ENCODE measurements around the gene LCN9. TPM values are rescaled to one million over a fixed set of nuclear protein-coding genes. Genes with fewer than 3 reads are reported as not detected.

Gene LCN9
- total RNA-seq, 1 experiment from 2014 or later: 2.6 TPM

GRCh38 chr9:135619599-135619886 lies 43.6 kb upstream of the LCN9 start (continued):
- TF ChIP-seq, protein P1, sequence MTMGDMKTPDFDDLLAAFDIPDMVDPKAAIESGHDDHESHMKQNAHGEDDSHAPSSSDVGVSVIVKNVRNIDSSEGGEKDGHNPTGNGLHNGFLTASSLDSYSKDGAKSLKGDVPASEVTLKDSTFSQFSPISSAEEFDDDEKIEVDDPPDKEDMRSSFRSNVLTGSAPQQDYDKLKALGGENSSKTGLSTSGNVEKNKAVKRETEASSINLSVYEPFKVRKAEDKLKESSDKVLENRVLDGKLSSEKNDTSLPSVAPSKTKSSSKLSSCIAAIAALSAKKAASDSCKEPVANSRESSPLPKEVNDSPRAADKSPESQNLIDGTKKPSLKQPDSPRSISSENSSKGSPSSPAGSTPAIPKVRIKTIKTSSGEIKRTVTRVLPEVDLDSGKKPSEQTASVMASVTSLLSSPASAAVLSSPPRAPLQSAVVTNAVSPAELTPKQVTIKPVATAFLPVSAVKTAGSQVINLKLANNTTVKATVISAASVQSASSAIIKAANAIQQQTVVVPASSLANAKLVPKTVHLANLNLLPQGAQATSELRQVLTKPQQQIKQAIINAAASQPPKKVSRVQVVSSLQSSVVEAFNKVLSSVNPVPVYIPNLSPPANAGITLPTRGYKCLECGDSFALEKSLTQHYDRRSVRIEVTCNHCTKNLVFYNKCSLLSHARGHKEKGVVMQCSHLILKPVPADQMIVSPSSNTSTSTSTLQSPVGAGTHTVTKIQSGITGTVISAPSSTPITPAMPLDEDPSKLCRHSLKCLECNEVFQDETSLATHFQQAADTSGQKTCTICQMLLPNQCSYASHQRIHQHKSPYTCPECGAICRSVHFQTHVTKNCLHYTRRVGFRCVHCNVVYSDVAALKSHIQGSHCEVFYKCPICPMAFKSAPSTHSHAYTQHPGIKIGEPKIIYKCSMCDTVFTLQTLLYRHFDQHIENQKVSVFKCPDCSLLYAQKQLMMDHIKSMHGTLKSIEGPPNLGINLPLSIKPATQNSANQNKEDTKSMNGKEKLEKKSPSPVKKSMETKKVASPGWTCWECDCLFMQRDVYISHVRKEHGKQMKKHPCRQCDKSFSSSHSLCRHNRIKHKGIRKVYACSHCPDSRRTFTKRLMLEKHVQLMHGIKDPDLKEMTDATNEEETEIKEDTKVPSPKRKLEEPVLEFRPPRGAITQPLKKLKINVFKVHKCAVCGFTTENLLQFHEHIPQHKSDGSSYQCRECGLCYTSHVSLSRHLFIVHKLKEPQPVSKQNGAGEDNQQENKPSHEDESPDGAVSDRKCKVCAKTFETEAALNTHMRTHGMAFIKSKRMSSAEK (CRISPR knock-in tag; IDR thresholded peaks at IDR 0.05; ENCODE audit: borderline replicate concordance): no peak
- no peak for TF ChIP-seq E2F1 (CRISPR knock-in tag; IDR thresholded peaks at IDR 0.05)

GRCh38 chr9:135620558-135620957 lies 42.6 kb upstream of the LCN9 start:
- ChIA-PET CTCF (interaction anchor here (1.9 kb wide), 1 partner anchor 177 kb away, joined by 4 read pairs; no protein-coding TSS in a partner anchor), POLR2A (interaction anchor here (0.5 kb wide), 1 partner anchor 10 kb away, joined by 4 read pairs; no protein-coding TSS in a partner anchor)
- DNase-seq (ENCODE audit: low spot score): no peak
- Mint-ChIP-seq H3K27ac (no peak overlapping the region), H3K9me3 (no peaks in the 10 kb centered on the region), H3K4me1 (no peaks in the 10 kb centered on the region), H3K4me3 (no peak overlapping the region), H3K27me3 (ENCODE audit: low read depth) (no peaks in the 10 kb centered on the region), H3K36me3 (no peaks in the 10 kb centered on the region)
- TF ChIP-seq ZNF416 (CRISPR knock-in tag; IDR thresholded peaks at IDR 0.05) (no peak), NFYB (CRISPR knock-in tag; conservative IDR thresholded peaks at IDR 0.05; ENCODE audit: low read depth) (no peak), JUN (CRISPR knock-in tag; IDR thresholded peaks at IDR 0.05) (no peak), FOXP1 (CRISPR knock-in tag; IDR thresholded peaks at IDR 0.05; ENCODE audit: borderline replicate concordance) (no peak), ZNF317 (CRISPR knock-in tag; IDR thresholded peaks at IDR 0.05; ENCODE audit: borderline replicate concordance, low read depth) (no peak), ZBTB21 (CRISPR knock-in tag; IDR thresholded peaks at IDR 0.05; ENCODE audit: borderline replicate concordance) (no peak), PREB (CRISPR knock-in tag; IDR thresholded peaks at IDR 0.05; ENCODE audit: borderline replicate concordance) (no peak), ZNF121 (CRISPR knock-in tag; IDR thresholded peaks at IDR 0.05) (no peak), EMX1 (CRISPR knock-in tag; IDR thresholded peaks at IDR 0.05) (no peak), ZNF423 (CRISPR knock-in tag; IDR thresholded peaks at IDR 0.05) (no peak)
- TF ChIP-seq, protein P2, sequence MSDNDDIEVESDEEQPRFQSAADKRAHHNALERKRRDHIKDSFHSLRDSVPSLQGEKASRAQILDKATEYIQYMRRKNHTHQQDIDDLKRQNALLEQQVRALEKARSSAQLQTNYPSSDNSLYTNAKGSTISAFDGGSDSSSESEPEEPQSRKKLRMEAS (CRISPR knock-in tag; IDR thresholded peaks at IDR 0.05): no peak
- TF ChIP-seq, protein P3, sequence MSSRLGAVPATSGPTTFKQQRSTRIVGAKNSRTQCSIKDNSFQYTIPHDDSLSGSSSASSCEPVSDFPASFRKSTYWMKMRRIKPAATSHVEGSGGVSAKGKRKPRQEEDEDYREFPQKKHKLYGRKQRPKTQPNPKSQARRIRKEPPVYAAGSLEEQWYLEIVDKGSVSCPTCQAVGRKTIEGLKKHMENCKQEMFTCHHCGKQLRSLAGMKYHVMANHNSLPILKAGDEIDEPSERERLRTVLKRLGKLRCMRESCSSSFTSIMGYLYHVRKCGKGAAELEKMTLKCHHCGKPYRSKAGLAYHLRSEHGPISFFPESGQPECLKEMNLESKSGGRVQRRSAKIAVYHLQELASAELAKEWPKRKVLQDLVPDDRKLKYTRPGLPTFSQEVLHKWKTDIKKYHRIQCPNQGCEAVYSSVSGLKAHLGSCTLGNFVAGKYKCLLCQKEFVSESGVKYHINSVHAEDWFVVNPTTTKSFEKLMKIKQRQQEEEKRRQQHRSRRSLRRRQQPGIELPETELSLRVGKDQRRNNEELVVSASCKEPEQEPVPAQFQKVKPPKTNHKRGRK (CRISPR knock-in tag; IDR thresholded peaks at IDR 0.05; ENCODE audit: borderline replicate concordance): no peak
- TF ChIP-seq, protein P4, sequence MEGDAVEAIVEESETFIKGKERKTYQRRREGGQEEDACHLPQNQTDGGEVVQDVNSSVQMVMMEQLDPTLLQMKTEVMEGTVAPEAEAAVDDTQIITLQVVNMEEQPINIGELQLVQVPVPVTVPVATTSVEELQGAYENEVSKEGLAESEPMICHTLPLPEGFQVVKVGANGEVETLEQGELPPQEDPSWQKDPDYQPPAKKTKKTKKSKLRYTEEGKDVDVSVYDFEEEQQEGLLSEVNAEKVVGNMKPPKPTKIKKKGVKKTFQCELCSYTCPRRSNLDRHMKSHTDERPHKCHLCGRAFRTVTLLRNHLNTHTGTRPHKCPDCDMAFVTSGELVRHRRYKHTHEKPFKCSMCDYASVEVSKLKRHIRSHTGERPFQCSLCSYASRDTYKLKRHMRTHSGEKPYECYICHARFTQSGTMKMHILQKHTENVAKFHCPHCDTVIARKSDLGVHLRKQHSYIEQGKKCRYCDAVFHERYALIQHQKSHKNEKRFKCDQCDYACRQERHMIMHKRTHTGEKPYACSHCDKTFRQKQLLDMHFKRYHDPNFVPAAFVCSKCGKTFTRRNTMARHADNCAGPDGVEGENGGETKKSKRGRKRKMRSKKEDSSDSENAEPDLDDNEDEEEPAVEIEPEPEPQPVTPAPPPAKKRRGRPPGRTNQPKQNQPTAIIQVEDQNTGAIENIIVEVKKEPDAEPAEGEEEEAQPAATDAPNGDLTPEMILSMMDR (IDR thresholded peaks at IDR 0.05): no peak
- ATAC-seq: no peak

Measured in WTC11 (cell line).